Measurements from ENCODE around the gene CCDC190.
"Not testable (repeated sequence)": the region's sequence is repeated elsewhere in the genome, so short reads cannot be mapped to it uniquely, and the experiment has no call there.

Gene CCDC190

GRCh38 chr1:162882248-162882674 lies 21.3 kb upstream of the CCDC190 start:
- no peak for TF ChIP-seq CTCF (IDR thresholded peaks at IDR 0.05; ENCODE audit: control extremely low read depth, extremely low read depth, low read depth, missing control alignments)
- POLR2A ChIA-PET, result no interaction called here
- no peak for DNase-seq (ENCODE audit: extremely low spot score)
- CTCF ChIA-PET, result no interaction called here

- DNase-seq (ENCODE audit: extremely low spot score), result no peak
- ChIA-PET POLR2A (no interaction called here), CTCF (interaction anchor here (0.9 kb wide), 1 partner anchor 434 kb away, joined by 3 read pairs; no protein-coding TSS in a partner anchor)
- TF ChIP-seq CTCF (IDR thresholded peaks at IDR 0.05; ENCODE audit: control extremely low read depth, extremely low read depth, low read depth, missing control alignments), result no peak
Measured at GRCh38 chr1:162881590-162881989, 20.6 kb upstream of the CCDC190 start.

- POLR2A ChIA-PET; DNase-seq (ENCODE audit: extremely low spot score): not testable (repeated sequence)
- CTCF ChIA-PET, result interaction anchor here (0.9 kb wide), 1 partner anchor 435 kb away, joined by 3 read pairs; no protein-coding TSS in a partner anchor
Measured at GRCh38 chr1:162880617-162881016, 19.6 kb upstream of the CCDC190 start.

- ChIA-PET POLR2A (no interaction called here), CTCF (interaction anchor here (0.8 to 2.2 kb wide), 7 partner anchors 24 to 438 kb away, joined by 3 to 21 read pairs (median 3); no protein-coding TSS in a partner anchor)
- DNase-seq (ENCODE audit: extremely low spot score), result peak; percentile 14
- TF ChIP-seq CTCF (IDR thresholded peaks at IDR 0.05; ENCODE audit: control extremely low read depth, extremely low read depth, low read depth, missing control alignments), result peak; percentile 37
Measured at GRCh38 chr1:162878000-162878596, 17.1 kb upstream of the CCDC190 start.

- ChIA-PET POLR2A (no interaction called here), CTCF (interaction anchor here (1.0 to 2.2 kb wide), 6 partner anchors 29 to 439 kb away, joined by 3 to 21 read pairs (median 4); no protein-coding TSS in a partner anchor)
- no peak for TF ChIP-seq CTCF (IDR thresholded peaks at IDR 0.05; ENCODE audit: control extremely low read depth, extremely low read depth, low read depth, missing control alignments)
- no peak for DNase-seq (ENCODE audit: extremely low spot score)
Measured at GRCh38 chr1:162877412-162877811, 16.4 kb upstream of the CCDC190 start.

- no peak for TF ChIP-seq CTCF (IDR thresholded peaks at IDR 0.05; ENCODE audit: control extremely low read depth, extremely low read depth, low read depth, missing control alignments)
- ChIA-PET POLR2A (no interaction called here), CTCF (interaction anchor here (0.7 to 1.4 kb wide), 4 partner anchors 18 to 439 kb away, joined by 3 to 5 read pairs (median 4); no protein-coding TSS in a partner anchor)
- no peak for DNase-seq (ENCODE audit: extremely low spot score)
Measured at GRCh38 chr1:162876751-162877150, 15.8 kb upstream of the CCDC190 start.
